Measurements from ENCODE around the gene MACROD2.

Gene MACROD2

DNA sequence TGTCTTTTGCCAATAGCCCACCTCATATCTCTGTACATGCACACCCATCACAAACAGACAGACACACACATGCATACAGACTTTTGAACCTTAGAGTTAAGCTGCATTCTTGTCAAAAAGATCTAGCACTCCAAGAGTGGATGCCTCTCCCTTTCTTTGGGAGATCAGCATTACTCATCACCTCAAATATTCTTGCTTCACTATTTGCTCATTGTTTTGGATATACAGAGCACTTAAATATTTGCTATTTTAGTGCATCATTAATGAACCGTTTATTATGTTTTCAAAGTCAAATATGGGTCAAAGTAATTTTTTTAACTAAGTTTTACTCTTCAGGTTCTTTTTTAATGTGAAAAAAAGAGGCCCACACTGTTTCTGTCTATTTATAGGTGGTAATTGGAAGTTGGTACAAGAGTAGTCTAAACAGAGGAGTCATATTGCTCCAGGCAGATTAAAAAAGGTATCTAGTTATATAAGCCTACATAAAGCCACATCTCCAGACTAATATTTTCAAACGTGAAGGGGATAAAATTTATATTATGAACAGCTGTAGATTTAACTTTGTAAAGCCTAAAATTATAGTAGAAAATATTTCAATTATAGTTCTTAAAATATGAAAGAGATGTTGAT lies 239.5 kb downstream of the MACROD2 start:
- Histone ChIP-seq H3K4me1 (no peaks in the 10 kb centered on the region), H3K27me3 (no peaks in the 10 kb centered on the region), H3K9me3 (no peaks in the 10 kb centered on the region), H3K36me3 (no peaks in the 10 kb centered on the region), H3K4me3 (ENCODE audit: low read depth, low read length) (no peak overlapping the region)
- DNase-seq: no peak
- TF ChIP-seq, protein P1, sequence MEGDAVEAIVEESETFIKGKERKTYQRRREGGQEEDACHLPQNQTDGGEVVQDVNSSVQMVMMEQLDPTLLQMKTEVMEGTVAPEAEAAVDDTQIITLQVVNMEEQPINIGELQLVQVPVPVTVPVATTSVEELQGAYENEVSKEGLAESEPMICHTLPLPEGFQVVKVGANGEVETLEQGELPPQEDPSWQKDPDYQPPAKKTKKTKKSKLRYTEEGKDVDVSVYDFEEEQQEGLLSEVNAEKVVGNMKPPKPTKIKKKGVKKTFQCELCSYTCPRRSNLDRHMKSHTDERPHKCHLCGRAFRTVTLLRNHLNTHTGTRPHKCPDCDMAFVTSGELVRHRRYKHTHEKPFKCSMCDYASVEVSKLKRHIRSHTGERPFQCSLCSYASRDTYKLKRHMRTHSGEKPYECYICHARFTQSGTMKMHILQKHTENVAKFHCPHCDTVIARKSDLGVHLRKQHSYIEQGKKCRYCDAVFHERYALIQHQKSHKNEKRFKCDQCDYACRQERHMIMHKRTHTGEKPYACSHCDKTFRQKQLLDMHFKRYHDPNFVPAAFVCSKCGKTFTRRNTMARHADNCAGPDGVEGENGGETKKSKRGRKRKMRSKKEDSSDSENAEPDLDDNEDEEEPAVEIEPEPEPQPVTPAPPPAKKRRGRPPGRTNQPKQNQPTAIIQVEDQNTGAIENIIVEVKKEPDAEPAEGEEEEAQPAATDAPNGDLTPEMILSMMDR (IDR thresholded peaks at IDR 0.05; ENCODE audit: low read depth, low read length): no peak

DNA sequence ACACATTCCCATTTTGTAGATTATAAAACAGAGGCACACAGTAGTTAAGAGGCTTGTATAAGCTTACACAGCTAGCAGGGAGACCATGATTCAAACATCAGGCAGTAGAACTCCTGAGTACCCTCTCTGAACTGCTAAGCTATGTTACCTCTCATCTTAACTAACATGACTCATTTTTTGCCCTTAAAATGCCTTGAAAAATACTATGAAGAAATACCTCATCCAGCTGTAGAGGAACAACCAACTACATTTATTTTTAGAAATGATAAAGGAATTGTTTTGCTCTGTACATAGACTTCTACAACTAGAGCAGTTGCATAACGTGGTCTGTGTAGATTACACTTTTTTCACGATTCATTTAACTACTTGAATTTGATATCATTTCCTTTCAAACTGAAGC lies 240.0 kb downstream of the MACROD2 start:
- H3K4me3 ChIP-seq (ENCODE audit: low read depth, low read length): no peak overlapping the region
- no peaks in the 10 kb centered on the region for H3K27me3 ChIP-seq
- H3K36me3 ChIP-seq: no peaks in the 10 kb centered on the region
- no peaks in the 10 kb centered on the region for H3K4me1 ChIP-seq
- TF ChIP-seq, protein P1 (IDR thresholded peaks at IDR 0.05; ENCODE audit: low read depth, low read length): no peak
- H3K9me3 ChIP-seq: no peaks in the 10 kb centered on the region
- no peak for DNase-seq

DNA sequence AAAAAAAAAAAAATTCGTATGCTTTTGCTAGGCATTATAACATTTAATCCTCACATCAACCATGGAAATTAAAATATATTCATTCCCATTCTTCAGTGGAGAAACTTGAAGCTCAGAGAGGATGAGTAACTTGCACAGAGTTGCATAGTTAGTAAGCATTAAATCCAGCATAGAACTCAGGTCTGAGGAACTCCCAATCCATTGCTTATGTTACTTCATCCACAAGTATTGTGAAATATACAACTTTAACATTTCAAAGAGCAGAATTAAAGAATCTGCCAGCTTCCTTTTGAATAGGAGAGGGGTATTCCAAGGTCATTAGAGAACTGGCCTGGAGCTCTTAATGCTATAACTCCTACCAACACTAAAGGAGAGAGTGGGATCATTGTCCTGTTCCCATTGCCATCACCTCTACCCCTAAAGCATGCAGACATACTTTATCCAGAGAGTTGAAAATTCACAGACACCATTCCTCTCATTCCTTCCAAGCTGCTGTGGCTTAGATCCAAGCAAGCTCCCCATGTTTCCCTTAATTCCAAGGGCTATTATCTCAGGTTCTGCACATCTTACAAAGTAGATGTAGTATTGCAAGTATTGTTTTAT lies 250.2 kb downstream of the MACROD2 start:
- TF ChIP-seq, protein P1 (IDR thresholded peaks at IDR 0.05; ENCODE audit: low read depth, low read length): no peak
- Histone ChIP-seq H3K36me3 (no peaks in the 10 kb centered on the region), H3K4me3 (ENCODE audit: low read depth, low read length) (no peak overlapping the region), H3K9me3 (no peaks in the 10 kb centered on the region), H3K27me3 (no peaks in the 10 kb centered on the region), H3K4me1 (no peaks in the 10 kb centered on the region)
- DNase-seq: no peak

DNA sequence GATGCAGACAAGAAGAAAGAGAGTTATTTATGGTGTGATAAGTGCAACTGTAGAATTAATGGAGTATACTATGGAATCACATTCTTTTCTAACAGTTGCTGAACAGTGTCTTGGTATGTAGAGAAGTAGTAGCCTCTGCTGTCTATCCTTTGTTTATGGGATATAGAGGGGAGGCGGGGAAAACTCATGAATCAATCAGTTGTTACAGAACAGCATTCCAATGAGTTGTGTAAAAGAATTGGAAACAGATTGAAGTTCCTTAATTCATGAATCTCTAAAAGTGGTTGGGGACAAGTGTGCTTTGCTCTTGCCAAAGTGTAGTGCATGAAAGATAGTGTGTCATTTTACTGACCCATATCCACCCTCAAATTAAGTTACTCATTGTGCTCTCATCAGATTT lies 264.4 kb downstream of the MACROD2 start:
- no peaks in the 10 kb centered on the region for H3K27me3 ChIP-seq
- H3K36me3 ChIP-seq: no peaks in the 10 kb centered on the region
- TF ChIP-seq, protein P1 (IDR thresholded peaks at IDR 0.05; ENCODE audit: low read depth, low read length): no peak
- H3K9me3 ChIP-seq: no peaks in the 10 kb centered on the region
- DNase-seq: no peak
- H3K4me3 ChIP-seq (ENCODE audit: low read depth, low read length): no peak overlapping the region
- H3K4me1 ChIP-seq: no peaks in the 10 kb centered on the region

DNA sequence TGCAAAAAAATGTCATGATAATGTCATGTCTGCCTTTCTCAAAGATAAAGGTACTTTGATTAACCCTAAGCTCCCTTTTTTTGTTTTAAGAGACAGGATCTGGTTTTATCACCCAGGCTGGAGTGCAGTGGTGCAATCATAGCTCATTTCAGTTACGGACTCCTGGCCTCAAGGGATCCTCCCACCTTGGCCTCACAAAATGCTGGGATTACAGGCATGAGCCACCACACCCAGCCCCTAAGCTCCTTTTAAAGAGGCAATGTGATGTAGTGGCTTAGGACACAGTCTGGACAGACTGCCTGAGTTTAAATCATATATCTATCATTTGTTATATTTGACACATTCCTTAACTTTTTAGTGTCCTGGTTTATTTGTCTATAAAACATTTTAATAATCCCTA lies 265.1 kb downstream of the MACROD2 start:
- no peaks in the 10 kb centered on the region for H3K9me3 ChIP-seq
- H3K4me3 ChIP-seq (ENCODE audit: low read depth, low read length): no peak overlapping the region
- H3K36me3 ChIP-seq: no peaks in the 10 kb centered on the region
- no peaks in the 10 kb centered on the region for H3K4me1 ChIP-seq
- no peaks in the 10 kb centered on the region for H3K27me3 ChIP-seq
- DNase-seq: no peak
- TF ChIP-seq, protein P1 (IDR thresholded peaks at IDR 0.05; ENCODE audit: low read depth, low read length): no peak

DNA sequence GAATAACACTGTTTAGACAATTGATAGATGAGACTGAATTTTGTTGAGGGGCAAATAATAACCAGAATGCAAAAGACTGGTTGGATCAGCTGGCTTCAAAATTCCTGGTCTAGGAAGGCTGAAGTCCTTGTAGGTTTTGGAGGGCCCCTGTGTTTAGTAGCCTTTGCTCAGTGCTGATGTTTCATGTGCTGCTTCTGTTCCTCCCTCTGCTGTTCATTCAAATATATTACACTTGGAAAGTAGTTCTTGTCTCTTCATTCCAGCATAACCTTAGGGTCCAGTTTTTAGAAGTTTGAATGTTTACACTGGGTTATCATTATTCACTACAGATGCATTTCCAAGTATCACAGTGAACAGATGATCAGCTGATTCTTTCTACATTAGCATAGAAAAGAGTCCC lies 269.6 kb downstream of the MACROD2 start:
- no peaks in the 10 kb centered on the region for H3K36me3 ChIP-seq
- no peaks in the 10 kb centered on the region for H3K27me3 ChIP-seq
- H3K4me3 ChIP-seq (ENCODE audit: low read depth, low read length): no peak overlapping the region
- DNase-seq: no peak
- TF ChIP-seq, protein P1 (IDR thresholded peaks at IDR 0.05; ENCODE audit: low read depth, low read length): peak; percentile 47
- H3K4me1 ChIP-seq: no peaks in the 10 kb centered on the region
- H3K9me3 ChIP-seq: no peaks in the 10 kb centered on the region
